Uterus (tissue), 2 donors: ENCODE data around the gene TTC23.

Source experiments
- POLR2A ChIP-seq, 2 donors: fragments of 450-650 bp; IDR thresholded peaks; one replicate each; pipeline ENCODE4 v1.6.1; 2016; ENCODE audit warnings: antibody characterized with exemption in 2 of 2, mild to moderate bottlenecking in 1 of 2, moderate library complexity in 1 of 2
- TF ChIP-seq, protein P1 (sequence below), 4 experiments: fragments of 200-600 bp in 2 of 4; fragments of 450-650 bp in 2 of 4; sonication (generic) in 2 of 4; IDR thresholded peaks; one replicate each; pipeline ENCODE4 v1.5.1; 2016 to 2019; ENCODE audit warnings: antibody characterized with exemption in 4 of 4, mild to moderate bottlenecking in 2 of 4, moderate library complexity in 1 of 4

DNA sequence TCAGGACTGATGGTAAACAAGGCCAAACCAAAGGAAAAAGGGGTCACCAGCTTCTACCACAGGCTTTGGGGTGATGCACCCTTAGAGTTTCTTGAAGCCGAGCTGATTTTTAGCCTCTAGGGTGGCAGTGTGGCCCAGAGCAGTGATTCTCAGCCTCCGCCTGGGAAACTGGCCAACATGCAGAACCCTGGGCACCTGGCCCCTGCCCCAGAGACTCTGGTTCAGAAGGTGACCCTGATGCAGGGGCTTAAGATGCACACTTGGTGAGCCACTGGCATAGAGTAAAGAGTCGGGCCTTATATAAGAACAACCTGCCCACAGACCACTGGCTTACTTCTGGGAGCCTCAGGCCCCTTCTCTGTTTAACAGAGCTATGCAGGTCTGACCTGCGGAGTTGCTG, 100.0 kb downstream of the TTC23 start:
- TF ChIP-seq, protein P1, sequence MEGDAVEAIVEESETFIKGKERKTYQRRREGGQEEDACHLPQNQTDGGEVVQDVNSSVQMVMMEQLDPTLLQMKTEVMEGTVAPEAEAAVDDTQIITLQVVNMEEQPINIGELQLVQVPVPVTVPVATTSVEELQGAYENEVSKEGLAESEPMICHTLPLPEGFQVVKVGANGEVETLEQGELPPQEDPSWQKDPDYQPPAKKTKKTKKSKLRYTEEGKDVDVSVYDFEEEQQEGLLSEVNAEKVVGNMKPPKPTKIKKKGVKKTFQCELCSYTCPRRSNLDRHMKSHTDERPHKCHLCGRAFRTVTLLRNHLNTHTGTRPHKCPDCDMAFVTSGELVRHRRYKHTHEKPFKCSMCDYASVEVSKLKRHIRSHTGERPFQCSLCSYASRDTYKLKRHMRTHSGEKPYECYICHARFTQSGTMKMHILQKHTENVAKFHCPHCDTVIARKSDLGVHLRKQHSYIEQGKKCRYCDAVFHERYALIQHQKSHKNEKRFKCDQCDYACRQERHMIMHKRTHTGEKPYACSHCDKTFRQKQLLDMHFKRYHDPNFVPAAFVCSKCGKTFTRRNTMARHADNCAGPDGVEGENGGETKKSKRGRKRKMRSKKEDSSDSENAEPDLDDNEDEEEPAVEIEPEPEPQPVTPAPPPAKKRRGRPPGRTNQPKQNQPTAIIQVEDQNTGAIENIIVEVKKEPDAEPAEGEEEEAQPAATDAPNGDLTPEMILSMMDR (IDR thresholded peaks at IDR 0.05) = no peak
- TF ChIP-seq POLR2A (IDR thresholded peaks at IDR 0.05) = no peak
